Right lobe of liver (tissue), 4 donors: ENCODE data around the gene LAIR2.

Experiments
- POLR2A ChIP-seq: fragments of 450-650 bp; IDR thresholded peaks from one replicate; pipeline ENCODE4 v1.6.1; 2017; ENCODE audit warnings: antibody characterized with exemption, mild to moderate bottlenecking
- TF ChIP-seq, protein P1 (sequence below), 4 donors: fragments of 200-600 bp in 3 of 4; fragments of 450-650 bp in 1 of 4; IDR thresholded peaks; one replicate each; pipeline versions ENCODE4 v1.5.1 to v1.8.0; 2016 to 2022; ENCODE audit warnings: antibody characterized with exemption in 4 of 4, mild to moderate bottlenecking in 2 of 4
- donor health status: DM: no; HTN: no; CAD: no.
- donor health status: DM: no; HTN: no; CAD: no.
- donor health status: DM: no; HTN: yes; CAD: no.

GRCh38 chr19:54461210-54461609 lies 41.4 kb upstream of the LAIR2 start:
- TF ChIP-seq, protein P1, sequence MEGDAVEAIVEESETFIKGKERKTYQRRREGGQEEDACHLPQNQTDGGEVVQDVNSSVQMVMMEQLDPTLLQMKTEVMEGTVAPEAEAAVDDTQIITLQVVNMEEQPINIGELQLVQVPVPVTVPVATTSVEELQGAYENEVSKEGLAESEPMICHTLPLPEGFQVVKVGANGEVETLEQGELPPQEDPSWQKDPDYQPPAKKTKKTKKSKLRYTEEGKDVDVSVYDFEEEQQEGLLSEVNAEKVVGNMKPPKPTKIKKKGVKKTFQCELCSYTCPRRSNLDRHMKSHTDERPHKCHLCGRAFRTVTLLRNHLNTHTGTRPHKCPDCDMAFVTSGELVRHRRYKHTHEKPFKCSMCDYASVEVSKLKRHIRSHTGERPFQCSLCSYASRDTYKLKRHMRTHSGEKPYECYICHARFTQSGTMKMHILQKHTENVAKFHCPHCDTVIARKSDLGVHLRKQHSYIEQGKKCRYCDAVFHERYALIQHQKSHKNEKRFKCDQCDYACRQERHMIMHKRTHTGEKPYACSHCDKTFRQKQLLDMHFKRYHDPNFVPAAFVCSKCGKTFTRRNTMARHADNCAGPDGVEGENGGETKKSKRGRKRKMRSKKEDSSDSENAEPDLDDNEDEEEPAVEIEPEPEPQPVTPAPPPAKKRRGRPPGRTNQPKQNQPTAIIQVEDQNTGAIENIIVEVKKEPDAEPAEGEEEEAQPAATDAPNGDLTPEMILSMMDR (IDR thresholded peaks at IDR 0.05) = no peak
- no peak for TF ChIP-seq POLR2A
